Spleen (tissue), 7 donors: ENCODE data around the gene TMEM131.

Experiments used
- POLR2A ChIP-seq, 3 donors: fragments of 450-650 bp; IDR thresholded peaks; one replicate each; pipeline ENCODE4 v1.5.1; 2017; ENCODE audit warnings: antibody characterized with exemption in 3 of 3, mild to moderate bottlenecking in 1 of 3
- TF ChIP-seq, protein P1 (sequence below), 11 experiments: fragments of 200-600 bp in 7 of 11; fragments of 450-650 bp in 4 of 11; sonication (generic) in 4 of 11; IDR thresholded peaks in 8 of 11; conservative IDR thresholded peaks in 3 of 11; 1 replicate in 7 of 11; 2 replicates in 4 of 11; pipeline versions ENCODE4 v1.4.0 to v1.8.0; 2016 to 2021; ENCODE audit warnings: antibody characterized with exemption in 11 of 11, inconsistent platforms in 4 of 11, mild to moderate bottlenecking in 1 of 11
- donor health status: DM: no; HTN: no; CAD: no; lungs with moderate emphysema.
- donor health status: DM: no; HTN: no; CAD: no.
- donor health status: DM: no; HTN: no; CAD: no.

DNA sequence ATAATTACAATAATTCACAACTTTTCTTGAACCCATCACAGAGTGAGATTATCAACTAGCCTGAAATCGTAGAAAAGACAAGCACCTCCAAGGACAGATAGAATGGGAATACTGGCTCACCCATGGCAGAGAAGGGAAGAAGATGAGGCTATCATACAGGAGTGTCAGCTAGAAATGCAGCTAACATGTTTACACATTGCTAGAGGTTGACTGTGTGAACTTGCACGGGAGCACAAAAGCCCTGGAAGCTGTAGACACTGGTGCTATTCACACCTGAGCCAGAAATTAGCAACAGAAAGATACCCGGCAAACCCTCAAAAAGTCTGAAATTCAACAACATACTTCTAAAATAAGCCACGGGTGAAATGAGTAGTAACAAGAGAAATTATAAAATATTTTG, 150.6 kb downstream of the TMEM131 start:
- TF ChIP-seq, protein P1, sequence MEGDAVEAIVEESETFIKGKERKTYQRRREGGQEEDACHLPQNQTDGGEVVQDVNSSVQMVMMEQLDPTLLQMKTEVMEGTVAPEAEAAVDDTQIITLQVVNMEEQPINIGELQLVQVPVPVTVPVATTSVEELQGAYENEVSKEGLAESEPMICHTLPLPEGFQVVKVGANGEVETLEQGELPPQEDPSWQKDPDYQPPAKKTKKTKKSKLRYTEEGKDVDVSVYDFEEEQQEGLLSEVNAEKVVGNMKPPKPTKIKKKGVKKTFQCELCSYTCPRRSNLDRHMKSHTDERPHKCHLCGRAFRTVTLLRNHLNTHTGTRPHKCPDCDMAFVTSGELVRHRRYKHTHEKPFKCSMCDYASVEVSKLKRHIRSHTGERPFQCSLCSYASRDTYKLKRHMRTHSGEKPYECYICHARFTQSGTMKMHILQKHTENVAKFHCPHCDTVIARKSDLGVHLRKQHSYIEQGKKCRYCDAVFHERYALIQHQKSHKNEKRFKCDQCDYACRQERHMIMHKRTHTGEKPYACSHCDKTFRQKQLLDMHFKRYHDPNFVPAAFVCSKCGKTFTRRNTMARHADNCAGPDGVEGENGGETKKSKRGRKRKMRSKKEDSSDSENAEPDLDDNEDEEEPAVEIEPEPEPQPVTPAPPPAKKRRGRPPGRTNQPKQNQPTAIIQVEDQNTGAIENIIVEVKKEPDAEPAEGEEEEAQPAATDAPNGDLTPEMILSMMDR (IDR thresholded peaks at IDR 0.05 in 8 of 11, conservative IDR thresholded peaks at IDR 0.05 in 3 of 11) = no peak
- no peak for TF ChIP-seq POLR2A (IDR thresholded peaks at IDR 0.05)
